ENCODE data around the gene C1QTNF5.

Gene C1QTNF5

GRCh38 chr11:119293461-119293860 lies 47.2 kb downstream of the C1QTNF5 start:
- no peak overlapping the region for H3K4me3 ChIP-seq (ENCODE audit: low read length)
- no peaks in the 10 kb centered on the region for H3K27me3 ChIP-seq (ENCODE audit: control insufficient read depth, insufficient read depth, low read length)
- H3K9ac ChIP-seq (ENCODE audit: low read length) = no peak overlapping the region
- peaks cover 7% of the 10 kb centered on the region for H3K4me1 ChIP-seq (ENCODE audit: control insufficient read depth, insufficient read depth, low read length)
- H3K36me3 ChIP-seq (ENCODE audit: control insufficient read depth, insufficient read depth, low read length) = peaks cover 6% of the 10 kb centered on the region
- H3K27ac ChIP-seq (ENCODE audit: low read depth, low read length) = no peak overlapping the region

- Histone ChIP-seq H3K27me3 (ENCODE audit: control insufficient read depth, insufficient read depth, low read length) (no peaks in the 10 kb centered on the region), H3K27ac (ENCODE audit: low read depth, low read length) (no peak overlapping the region), H3K9ac (ENCODE audit: low read length) (no peak overlapping the region), H3K4me1 (ENCODE audit: control insufficient read depth, insufficient read depth, low read length) (peaks cover 3% of the 10 kb centered on the region), H3K4me3 (ENCODE audit: low read length) (no peak overlapping the region), H3K36me3 (ENCODE audit: control insufficient read depth, insufficient read depth, low read length) (peaks cover 3% of the 10 kb centered on the region)
Observed at GRCh38 chr11:119290894-119291497, 49.7 kb downstream of the C1QTNF5 start.
